Large intestine (tissue), 3 donors: ENCODE data around the gene CD320. TPM values are rescaled to one million over a fixed set of nuclear protein-coding genes. Genes with fewer than 3 reads are reported as not detected.
"Not testable (repeated sequence)": the region's sequence is repeated elsewhere in the genome, so short reads cannot be mapped to it uniquely, and the experiment has no call there.

ENCODE experiments used
- DNase-seq, 2 donors: peaks; one replicate each; pipeline versions ENCODE4 v3.0.0 to v3.0.0-alpha.2; 2013
- H3K27ac ChIP-seq: one replicate; pipeline ENCODE4 v1.5.1; 2013; ENCODE audit warnings: low read length
- H3K27me3 ChIP-seq: 2 replicates; pipeline ENCODE4 v1.6.1; 2013; ENCODE audit warnings: low read length; ENCODE audit not compliant: control insufficient read depth, insufficient read depth
- H3K36me3 ChIP-seq: 2 replicates; pipeline ENCODE4 v1.6.1; 2013; ENCODE audit warnings: low read length; ENCODE audit not compliant: control insufficient read depth, insufficient read depth
- H3K4me1 ChIP-seq: one replicate; pipeline ENCODE4 v1.6.1; 2013; ENCODE audit warnings: low read length; ENCODE audit not compliant: control insufficient read depth, insufficient read depth
- H3K4me3 ChIP-seq: one replicate; pipeline ENCODE4 v1.5.1; 2013; ENCODE audit warnings: low read length
- H3K9me3 ChIP-seq: one replicate; pipeline ENCODE4 v1.6.1; 2013; ENCODE audit warnings: mild to moderate bottlenecking, low read depth, low read length, moderate library complexity; ENCODE audit not compliant: control insufficient read depth
- WGBS: methylation state at CpG from one replicate; pipeline ENCODE4 v1.1.5; 2013; ENCODE audit warnings: low lambda C conversion rate; ENCODE audit not compliant: insufficient coverage; 5-methylcytosine and 5-hydroxymethylcytosine counted together
- polyA plus RNA-seq: library from polyadenylated mRNA; unstranded; fragments of 120-200 nt; gene quantifications from one replicate; pipeline ENCODE4 v1.2.1, GENCODE V29; 2013

CD320 gene
- polyA plus RNA-seq, 1 donor = 30.3 TPM

- H3K27ac ChIP-seq = no peak within 1 kb of the TSS
- H3K27me3 ChIP-seq = peaks cover 52% of the 10 kb centered on the region
- H3K4me1 ChIP-seq = peaks cover 4% of the 10 kb centered on the region
- H3K4me3 ChIP-seq = peak within 1 kb of the TSS; percentile 36
- H3K9me3 ChIP-seq = peaks cover 5% of the 10 kb centered on the region
- WGBS = no CpG with 5 or more reads among the region's 65 CpGs
- H3K36me3 ChIP-seq = no peaks in the 10 kb centered on the region
- peak; percentile 89 to 93 for DNase-seq
These were observed 34.7 kb upstream of the CD320 start, which contains the start of gene KANK3 for GRCh38 chr19:8342684-8343482. Gene KANK3 (minus strand): TSS chr19:8343262. CDS start chr19:8337828, 5,434 bp downstream.

GRCh38 chr19:8342316-8342683 lies 34.1 kb upstream of the CD320 start:
- no CpG with 5 or more reads among the region's 14 CpGs for WGBS
- no peak overlapping the region for H3K27ac ChIP-seq
- peaks cover 5% of the 10 kb centered on the region for H3K9me3 ChIP-seq
- H3K4me1 ChIP-seq = peaks cover 4% of the 10 kb centered on the region
- no peak for DNase-seq
- H3K27me3 ChIP-seq = peaks cover 57% of the 10 kb centered on the region
- no peaks in the 10 kb centered on the region for H3K36me3 ChIP-seq
- no peak overlapping the region for H3K4me3 ChIP-seq

GRCh38 chr19:8341504-8341903 lies 33.3 kb upstream of the CD320 start:
- peaks cover 61% of the 10 kb centered on the region for H3K27me3 ChIP-seq

GRCh38 chr19:8340341-8341096 lies 32.4 kb upstream of the CD320 start:
- peak; percentile 44 to 48 for DNase-seq
- no peak overlapping the region for H3K27ac ChIP-seq

More at GRCh38 chr19:8341504-8341903, 33.3 kb upstream of the CD320 start:
- not testable (repeated sequence) for H3K27ac ChIP-seq, H3K9me3 ChIP-seq, H3K36me3 ChIP-seq, H3K4me1 ChIP-seq, H3K4me3 ChIP-seq, DNase-seq
- no CpG with 5 or more reads among the region's 4 CpGs for WGBS

GRCh38 chr19:8338835-8339234 lies 30.7 kb upstream of the CD320 start:
- Histone ChIP-seq H3K4me3 (no peak overlapping the region), H3K9me3 (peaks cover 11% of the 10 kb centered on the region), H3K27me3 (peaks cover 71% of the 10 kb centered on the region), H3K4me1 (peaks cover 4% of the 10 kb centered on the region), H3K36me3 (no peaks in the 10 kb centered on the region), H3K27ac (no peak overlapping the region)
- WGBS = 0% methylated on average over 1 of the region's 6 CpGs
- DNase-seq = no peak

More at GRCh38 chr19:8340341-8341096, 32.4 kb upstream of the CD320 start:
- no CpG with 5 or more reads among the region's 15 CpGs for WGBS
- no peak overlapping the region for H3K4me3 ChIP-seq
- H3K9me3 ChIP-seq = peaks cover 10% of the 10 kb centered on the region
- H3K27me3 ChIP-seq = peaks cover 71% of the 10 kb centered on the region
- H3K36me3 ChIP-seq = no peaks in the 10 kb centered on the region
- peaks cover 4% of the 10 kb centered on the region for H3K4me1 ChIP-seq

GRCh38 chr19:8337728-8338127 lies 29.6 kb upstream of the CD320 start:
- no peak for DNase-seq
- H3K4me1 ChIP-seq = peaks cover 1% of the 10 kb centered on the region
- H3K27ac ChIP-seq = no peak overlapping the region
- peaks cover 13% of the 10 kb centered on the region for H3K9me3 ChIP-seq
- H3K4me3 ChIP-seq = no peak overlapping the region
- H3K36me3 ChIP-seq = no peaks in the 10 kb centered on the region
- no CpG with 5 or more reads among the region's 7 CpGs for WGBS
- H3K27me3 ChIP-seq = peaks cover 70% of the 10 kb centered on the region

GRCh38 chr19:8336660-8337059 lies 28.5 kb upstream of the CD320 start:
- Histone ChIP-seq H3K9me3 (peaks cover 11% of the 10 kb centered on the region), H3K4me1 (no peaks in the 10 kb centered on the region), H3K27ac (no peak overlapping the region), H3K27me3 (peaks cover 69% of the 10 kb centered on the region), H3K36me3 (no peaks in the 10 kb centered on the region), H3K4me3 (no peak overlapping the region)
- no CpG with 5 or more reads among the region's 8 CpGs for WGBS
- DNase-seq = no peak

- Histone ChIP-seq H3K4me3 (no peak overlapping the region), H3K27me3 (peaks cover 69% of the 10 kb centered on the region), H3K4me1 (no peaks in the 10 kb centered on the region), H3K27ac (no peak overlapping the region), H3K9me3 (peaks cover 11% of the 10 kb centered on the region), H3K36me3 (no peaks in the 10 kb centered on the region)
- WGBS = 40% methylated on average over 1 of the region's 27 CpGs
- DNase-seq = no peak
These were observed 28.0 kb upstream of the CD320 start for GRCh38 chr19:8336072-8336569.

- H3K27ac ChIP-seq = no peak overlapping the region
- no peak overlapping the region for H3K4me3 ChIP-seq
- peaks cover 63% of the 10 kb centered on the region for H3K27me3 ChIP-seq
- no peak for DNase-seq
- WGBS = no CpG with 5 or more reads among the region's 79 CpGs
- H3K4me1 ChIP-seq = no peaks in the 10 kb centered on the region
- peaks cover 11% of the 10 kb centered on the region for H3K9me3 ChIP-seq
- no peaks in the 10 kb centered on the region for H3K36me3 ChIP-seq
These were observed 27.3 kb upstream of the CD320 start for GRCh38 chr19:8335343-8336071.
